Neutrophil (primary cell): ENCODE results near the gene THSD1.

Experiments
- H3K27ac ChIP-seq: fragments of 200-600 bp; sonication (generic); 2 replicates; pipeline ENCODE4 v1.5.1; 2016; ENCODE audit warnings: mild to moderate bottlenecking, moderate library complexity
- H3K27me3 ChIP-seq: fragments of 200-600 bp; sonication (generic); 2 replicates; pipeline ENCODE4 v1.6.0; 2016; ENCODE audit warnings: mild to moderate bottlenecking
- H3K36me3 ChIP-seq: fragments of 200-600 bp; sonication (generic); 2 replicates; pipeline ENCODE4 v1.5.1; 2017
- H3K4me1 ChIP-seq, 2 experiments: fragments of 200-600 bp in 1 of 2; sonication (generic) in 1 of 2; 1 replicate in 1 of 2; 2 replicates in 1 of 2; pipeline versions ENCODE4 v1.5.1 to v1.6.1; 2013 to 2016; ENCODE audit warnings: low read depth in 1 of 2, low read length in 1 of 2, mild to moderate bottlenecking in 1 of 2, moderate library complexity in 1 of 2; ENCODE audit not compliant: control insufficient read depth in 1 of 2, insufficient read depth in 1 of 2
- H3K4me3 ChIP-seq, 2 experiments: fragments of 200-600 bp in 1 of 2; sonication (generic) in 1 of 2; 1 replicate in 1 of 2; 2 replicates in 1 of 2; pipeline ENCODE4 v1.5.1; 2013 to 2016; ENCODE audit warnings: low read depth in 1 of 2, low read length in 1 of 2, mild to moderate bottlenecking in 1 of 2, moderate library complexity in 1 of 2
- H3K9me3 ChIP-seq: fragments of 200-600 bp; sonication (generic); 2 replicates; pipeline ENCODE4 v1.5.1; 2016
- CTCF ChIP-seq: fragments of 200-600 bp; sonication (generic); IDR thresholded peaks from 2 replicates; pipeline ENCODE4 v1.5.1; 2016; ENCODE audit warnings: antibody characterized with exemption

Gene THSD1

GRCh38 chr13:52447354-52447753 is 41.4 kb upstream of the THSD1 start:
- Histone ChIP-seq H3K27me3 (no peaks in the 10 kb centered on the region), H3K4me3 (no peak overlapping the region), H3K27ac (no peak overlapping the region), H3K9me3 (no peaks in the 10 kb centered on the region), H3K36me3 (no peaks in the 10 kb centered on the region), H3K4me1 (peaks cover 20 to 24% of the 10 kb centered on the region in 2 experiments)
- TF ChIP-seq CTCF, result no peak

GRCh38 chr13:52446265-52446664 is 40.3 kb upstream of the THSD1 start:
- H3K36me3 ChIP-seq, result peaks cover 4% of the 10 kb centered on the region
- H3K27me3 ChIP-seq, result no peaks in the 10 kb centered on the region
- no peak overlapping the region for H3K27ac ChIP-seq
- no peak for TF ChIP-seq CTCF
- H3K4me1 ChIP-seq, result peaks cover 20 to 24% of the 10 kb centered on the region in 2 experiments
- no peaks in the 10 kb centered on the region for H3K9me3 ChIP-seq
- no peak overlapping the region for H3K4me3 ChIP-seq

GRCh38 chr13:52432456-52432855 is 26.5 kb upstream of the THSD1 start:
- H3K27ac ChIP-seq, result peak overlapping the region; percentile 67
- H3K4me1 ChIP-seq, result peaks cover 18 to 20% of the 10 kb centered on the region in 2 experiments
- H3K27me3 ChIP-seq, result no peaks in the 10 kb centered on the region
- TF ChIP-seq CTCF, result no peak
- peaks cover 17% of the 10 kb centered on the region for H3K36me3 ChIP-seq
- no peak overlapping the region for H3K4me3 ChIP-seq
- no peaks in the 10 kb centered on the region for H3K9me3 ChIP-seq

DNA sequence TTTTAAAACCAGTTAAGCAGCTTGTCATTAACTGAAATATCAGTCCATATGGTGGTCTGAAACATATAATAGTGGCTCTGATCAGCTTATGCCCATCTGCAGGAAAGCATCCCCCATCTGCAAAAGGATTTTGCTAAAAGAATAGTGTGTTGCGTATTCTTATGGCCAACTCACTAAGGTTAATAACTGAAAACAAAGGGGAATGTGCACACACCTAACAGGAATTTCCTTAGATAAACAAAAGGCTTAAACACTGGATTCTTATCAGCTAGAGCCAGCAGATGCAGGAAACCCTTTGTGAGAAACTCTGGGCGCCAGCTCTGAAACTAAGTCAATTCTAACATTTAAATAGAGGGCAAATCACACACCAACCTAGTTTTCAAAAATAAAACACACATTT is 22.3 kb upstream of the THSD1 start:
- H3K9me3 ChIP-seq, result no peaks in the 10 kb centered on the region
- TF ChIP-seq CTCF, result no peak
- H3K36me3 ChIP-seq, result peaks cover 38% of the 10 kb centered on the region
- no peaks in the 10 kb centered on the region for H3K27me3 ChIP-seq
- H3K4me1 ChIP-seq, result peaks cover 5 to 7% of the 10 kb centered on the region in 2 experiments
- no peak overlapping the region for H3K4me3 ChIP-seq
- no peak overlapping the region for H3K27ac ChIP-seq

DNA sequence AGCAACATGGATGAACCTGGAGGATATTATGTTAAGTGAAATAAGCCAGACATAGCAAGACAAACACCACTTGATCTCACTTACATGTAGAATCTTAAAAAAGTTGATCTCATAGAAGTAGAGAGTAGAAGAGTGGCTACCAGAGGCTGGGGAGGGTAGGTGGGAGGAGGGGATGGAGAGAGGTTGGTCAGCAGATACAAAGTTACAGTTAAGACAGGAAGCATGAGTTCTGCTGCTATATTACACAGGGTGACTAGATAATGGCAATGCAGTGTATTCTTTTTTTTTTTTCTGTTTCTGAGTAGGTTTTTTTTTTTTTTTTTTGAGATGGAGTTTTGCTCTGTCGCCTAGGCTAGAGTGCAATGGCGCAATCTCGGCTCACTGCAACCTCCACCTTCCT is 15.2 kb upstream of the THSD1 start:
- no peaks in the 10 kb centered on the region for H3K9me3 ChIP-seq
- H3K4me3 ChIP-seq, result no peak overlapping the region
- H3K36me3 ChIP-seq, result peaks cover 71% of the 10 kb centered on the region
- no peak for TF ChIP-seq CTCF
- no peaks in the 10 kb centered on the region for H3K27me3 ChIP-seq
- no peaks in the 10 kb centered on the region for H3K4me1 ChIP-seq
- H3K27ac ChIP-seq, result no peak overlapping the region

DNA sequence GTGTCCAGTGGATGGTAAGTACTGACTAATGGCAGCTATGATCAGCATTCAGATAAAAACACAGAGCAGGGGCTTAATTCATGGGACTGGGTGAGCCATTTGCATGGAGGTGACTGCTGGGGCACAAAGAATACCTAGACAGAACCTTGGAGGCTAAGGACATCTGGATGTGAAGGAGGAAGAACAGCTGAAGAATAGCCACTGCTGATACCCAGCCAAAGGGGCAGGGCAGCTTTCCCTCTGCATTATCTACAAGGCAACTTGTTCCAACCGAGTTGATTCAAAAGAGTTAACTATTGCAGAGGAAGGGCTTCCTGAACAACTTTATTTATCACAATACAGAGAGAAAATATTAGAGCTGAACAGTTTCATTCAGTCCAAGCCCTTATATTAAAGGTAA is 13.1 kb upstream of the THSD1 start:
- peaks cover 74% of the 10 kb centered on the region for H3K36me3 ChIP-seq
- H3K27me3 ChIP-seq, result no peaks in the 10 kb centered on the region
- no peak overlapping the region for H3K27ac ChIP-seq
- H3K9me3 ChIP-seq, result no peaks in the 10 kb centered on the region
- H3K4me1 ChIP-seq, result no peaks in the 10 kb centered on the region
- no peak for TF ChIP-seq CTCF
- H3K4me3 ChIP-seq, result no peak overlapping the region
